ENCODE data around the gene RIMKLB.
"Not testable (repeated sequence)": the region's sequence is repeated elsewhere in the genome, so short reads cannot be mapped to it uniquely, and the experiment has no call there.

- not testable (repeated sequence) for TF ChIP-seq CTCF, POLR2A (IDR thresholded peaks at IDR 0.05)
Observed at GRCh38 chr12:8787206-8787605, 89.4 kb downstream of the RIMKLB start.

Measured in upper lobe of left lung (tissue), 4 donors.